K562 (cell line): ENCODE results near the gene SRCAP. TPM values are rescaled to one million over a fixed set of nuclear protein-coding genes. Genes with fewer than 3 reads are reported as not detected.

Source experiments
- ELF1 ChIP-seq: fragments of 200-800 bp; sonication (Bioruptor generic); IDR thresholded peaks from 2 replicates; pipeline ENCODE4 v1.6.1; 2016; ENCODE audit warnings: missing genetic modification characterization, missing compliant biosample characterization
- ETV5 ChIP-seq: sonication (generic); formaldehyde crosslinking; IDR thresholded peaks from 2 replicates; pipeline ENCODE4 v1.4.0; 2020; ENCODE audit warnings: low read depth, mild to moderate bottlenecking, missing genetic modification reagents
- FOXJ3 ChIP-seq: sonication (generic); formaldehyde crosslinking; IDR thresholded peaks from 2 replicates; pipeline ENCODE4 v1.4.0; 2020; ENCODE audit warnings: mild to moderate bottlenecking, missing genetic modification reagents
- FOXP1 ChIP-seq: sonication (generic); formaldehyde crosslinking; IDR thresholded peaks from 2 replicates; pipeline ENCODE4 v1.8.0; 2022; ENCODE audit warnings: mild to moderate bottlenecking, missing genetic modification reagents
- MED1 ChIP-seq: sonication (generic); formaldehyde crosslinking; IDR thresholded peaks from 2 replicates; pipeline ENCODE4 v1.8.1; 2023; ENCODE audit warnings: missing genetic modification reagents, borderline replicate concordance
- POLR2H ChIP-seq: IDR thresholded peaks from 2 replicates; pipeline ENCODE4 v1.6.1; 2016; ENCODE audit warnings: missing genetic modification characterization, low read depth, mild to moderate bottlenecking, control low read depth, missing compliant biosample characterization, moderate library complexity
- RFX5 ChIP-seq: IDR thresholded peaks from 2 replicates; pipeline ENCODE4 v1.6.1; 2011; ENCODE audit warnings: low read depth, mild to moderate bottlenecking, improper control_type of control experiment, low read length
- SIN3B ChIP-seq: fragments of 450-650 bp; IDR thresholded peaks from 2 replicates; pipeline ENCODE4 v1.6.1; 2017; ENCODE audit warnings: low read depth, mild to moderate bottlenecking, moderate library complexity
- TFAM ChIP-seq: fragments of 250-450 bp; sonication (Bioruptor Pico); conservative IDR thresholded peaks from 2 replicates; pipeline ENCODE4 v1.5.0; 2021; ENCODE audit warnings: mild to moderate bottlenecking, moderate library complexity
- TSC22D4 ChIP-seq: fragments of 450-650 bp; IDR thresholded peaks from 2 replicates; pipeline ENCODE4 v1.6.1; 2016; ENCODE audit warnings: missing genetic modification characterization, missing biosample characterization, control low read depth
- YY1 ChIP-seq, 3 experiments: IDR thresholded peaks; 2 replicates each; pipeline ENCODE4 v1.6.1; 2011; ENCODE audit warnings: low read length in 2 of 3, mild to moderate bottlenecking in 2 of 3, moderate library complexity in 2 of 3, borderline replicate concordance in 1 of 3, control low read depth in 1 of 3, low read depth in 1 of 3; ENCODE audit not compliant: insufficient read depth in 3 of 3, insufficient replicate concordance in 2 of 3, control insufficient read depth in 1 of 3, insufficient read length in 1 of 3; ENCODE audit errors: extremely low read depth in 1 of 3
- ZKSCAN1 ChIP-seq: fragments of 150-350 bp; IDR thresholded peaks from 2 replicates; pipeline ENCODE4 v1.6.1; 2016; ENCODE audit warnings: low read depth, low read length
- ZNF695 ChIP-seq: fragments of 450-650 bp; formaldehyde crosslinking; IDR thresholded peaks from 2 replicates; pipeline ENCODE4 v1.4.0; 2020; ENCODE audit warnings: mild to moderate bottlenecking, moderate library complexity
- ZZZ3 ChIP-seq: fragments of 450-650 bp; IDR thresholded peaks from 2 replicates; pipeline ENCODE4 v1.6.1; 2016; ENCODE audit warnings: antibody characterized with exemption, mild to moderate bottlenecking, moderate library complexity
- polyA plus RNA-seq, 8 experiments: library from polyadenylated mRNA; depleted of rRNA in 4 of 8; stranded (reverse) in 5 of 8; unstranded in 3 of 8; fragments of >200 nt; fragmentation: Nextera tagmentation in 2 of 8; fragmentation: Illumina TruSeq in 1 of 8; extraction: Ambion mirVana in 2 of 8; extraction: Trizol in 1 of 8; gene quantifications; 2 replicates each; pipeline versions ENCODE4 v1.2.1 to v1.2.3, GENCODE V29; 2011 to 2014; ENCODE audit warnings: inconsistent platforms in 1 of 8, missing spikeins in 1 of 8
- total RNA-seq, 7 experiments: library from RNA; depleted of rRNA in 6 of 7; stranded (reverse); fragments of >200 nt in 6 of 7; fragmentation: Illumina TruSeq in 2 of 7; extraction: Trizol in 2 of 7; gene quantifications; 2 replicates each; pipeline versions ENCODE4 v1.2.1 to v1.2.3, GENCODE V29; 2011 to 2021; ENCODE audit warnings: low replicate concordance in 1 of 7
- TF ChIP-seq, protein P1 (sequence below): fragments of 250-450 bp; sonication (Bioruptor Pico); IDR thresholded peaks from 2 replicates; pipeline ENCODE4 v1.5.0; 2021; ENCODE audit warnings: mild to moderate bottlenecking, moderate library complexity
- TF ChIP-seq, protein P2 (sequence below): fragments of 250-450 bp; sonication (Bioruptor Pico); IDR thresholded peaks from 2 replicates; pipeline ENCODE4 v1.4.0; 2020; ENCODE audit warnings: mild to moderate bottlenecking, moderate library complexity
- TF ChIP-seq, protein P3 (sequence below): fragments of 250-450 bp; sonication (Bioruptor Pico); IDR thresholded peaks from 2 replicates; pipeline ENCODE4 v1.5.0; 2021
- TF ChIP-seq, protein P4 (sequence below), 2 experiments: fragments of 200-800 bp in 1 of 2; sonication (Bioruptor generic) in 1 of 2; sonication (generic) in 1 of 2; formaldehyde crosslinking in 1 of 2; IDR thresholded peaks in 1 of 2; conservative IDR thresholded peaks in 1 of 2; 2 replicates each; pipeline versions ENCODE4 v1.5.0 to v1.6.1; 2016 to 2020; ENCODE audit warnings: missing compliant biosample characterization in 1 of 2, missing genetic modification characterization in 1 of 2, missing genetic modification reagents in 1 of 2

SRCAP gene
- total and polyA plus RNA-seq, 9 of the 15 experiments (the other 6 are each of a cell fraction or from before 2014, with no cell fraction given), result 0.21 to 62.6 (median 5.8) TPM

DNA sequence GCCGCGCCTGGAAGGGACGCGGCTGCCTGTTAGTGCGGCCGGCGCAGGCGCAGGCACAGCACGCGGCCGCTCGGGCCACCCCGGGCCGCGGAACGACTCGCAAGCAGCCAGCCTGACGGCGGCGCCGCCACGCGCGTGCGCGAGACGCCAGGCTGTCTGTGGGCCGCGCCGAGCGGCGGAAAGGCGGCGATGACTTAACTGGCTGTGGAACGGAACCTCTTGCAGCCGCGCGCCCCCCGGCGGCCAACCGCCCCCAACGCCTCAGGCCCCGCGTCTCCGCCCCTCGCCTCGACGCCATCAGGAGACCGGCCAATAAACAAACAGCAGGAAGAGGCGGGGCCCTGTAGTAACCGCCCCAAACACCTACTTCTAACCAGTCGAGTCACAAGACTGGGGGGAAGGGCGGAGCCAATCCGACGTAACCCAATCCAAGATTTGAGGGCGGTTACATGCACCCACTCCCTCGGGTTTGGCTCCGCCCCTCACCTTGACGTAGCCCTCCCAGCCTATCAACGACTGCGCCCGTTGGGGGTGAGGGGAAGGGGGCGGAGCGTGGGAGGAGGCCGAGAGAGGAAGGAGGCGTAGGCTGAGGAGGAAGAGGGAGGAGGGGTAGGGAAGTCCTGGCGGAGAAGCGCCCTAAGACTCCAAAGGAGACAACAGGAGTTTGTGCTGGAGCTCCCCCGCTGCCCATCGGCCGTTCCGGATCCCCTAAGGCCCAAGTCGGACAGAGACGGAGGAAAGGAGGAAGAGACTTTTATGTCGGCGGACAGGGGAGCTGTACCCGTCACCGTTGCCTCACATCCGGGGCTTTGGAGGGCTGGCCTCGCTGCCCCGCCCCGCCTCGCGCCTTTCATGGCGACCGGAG, 40.9 kb upstream of the SRCAP start, which contains the start of gene FBRS (continued):
- TF ChIP-seq YY1 (IDR thresholded peaks at IDR 0.05; ENCODE audit: borderline replicate concordance in 1 of 3, control insufficient read depth in 1 of 3, extremely low read depth in 1 of 3, insufficient read depth in 3 of 3, insufficient read length in 1 of 3, insufficient replicate concordance in 2 of 3, low read depth in 1 of 3, low read length in 2 of 3) (peak in 2 of 3 experiments; percentile 79 to 86), FOXP1 (CRISPR knock-in tag) (peak; percentile 76; the same call in 1 of the 2 replicates), ELF1 (tag) (peak; percentile 85), RFX5 (no peak), MED1 (CRISPR knock-in tag) (no peak), ETV5 (peak; percentile 65), ZNF695 (CRISPR knock-in tag) (no peak), ZZZ3 (no peak), SIN3B (0 out of 2 replicates have a peak, but pooled peaks have one; percentile 32), TSC22D4 (no peak), POLR2H (tag) (peak; percentile 92), ZKSCAN1 (peak; percentile 74), TFAM (CRISPR knock-in tag) (no peak), FOXJ3 (CRISPR knock-in tag) (no peak)
- TF ChIP-seq, protein P1, sequence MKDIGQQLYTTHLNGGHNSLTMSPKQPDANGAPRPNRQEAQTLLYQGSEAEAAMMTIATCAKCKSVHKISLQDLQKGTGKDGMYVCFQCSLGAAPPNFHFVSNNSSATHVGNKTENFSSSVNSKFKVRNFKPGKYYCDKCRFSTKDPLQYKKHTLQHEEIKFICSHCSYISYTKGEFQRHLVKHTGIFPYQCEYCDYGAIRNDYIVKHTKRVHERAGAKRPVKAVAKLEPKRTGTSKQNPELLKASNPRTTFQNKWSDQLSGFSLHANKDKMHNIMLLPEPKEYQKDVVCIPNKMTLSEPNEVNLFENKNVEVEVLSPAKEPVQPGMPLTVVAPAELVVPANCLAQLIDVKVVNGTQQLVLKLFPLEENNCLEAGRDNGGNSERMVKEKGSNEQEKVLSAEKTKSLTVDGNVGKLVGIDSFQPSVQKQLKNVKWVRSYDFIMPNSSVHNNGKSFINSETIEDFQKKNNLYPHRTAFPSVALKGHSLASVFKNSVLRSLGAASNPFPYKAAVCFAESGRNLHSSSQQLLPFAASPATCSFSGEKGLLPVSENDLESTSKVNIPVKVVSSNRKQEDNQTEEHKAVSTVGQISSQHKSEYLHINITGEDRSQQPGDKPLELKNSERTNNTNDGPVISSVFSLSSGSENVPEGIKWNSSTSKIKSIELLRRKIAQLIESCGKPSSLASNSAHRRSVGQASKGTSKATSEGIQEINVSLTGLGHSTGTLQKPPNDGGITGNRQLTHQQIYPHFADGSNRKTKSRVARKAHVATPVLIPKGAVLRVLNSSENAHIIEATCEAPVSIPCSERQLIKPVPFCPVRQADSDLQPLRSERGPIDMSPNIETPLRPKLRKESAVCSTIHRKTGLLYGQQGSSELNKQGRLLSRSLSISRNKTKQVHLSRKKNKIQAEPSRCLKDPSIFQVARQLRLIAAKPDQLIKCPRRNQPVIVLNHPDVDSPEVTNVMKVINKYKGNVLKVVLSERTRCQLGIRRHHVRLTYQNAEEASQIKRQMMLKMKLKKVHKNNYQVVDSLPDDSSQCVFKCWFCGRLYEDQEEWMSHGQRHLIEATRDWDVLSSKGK (CRISPR knock-in tag), result no peak
- TF ChIP-seq, protein P2, sequence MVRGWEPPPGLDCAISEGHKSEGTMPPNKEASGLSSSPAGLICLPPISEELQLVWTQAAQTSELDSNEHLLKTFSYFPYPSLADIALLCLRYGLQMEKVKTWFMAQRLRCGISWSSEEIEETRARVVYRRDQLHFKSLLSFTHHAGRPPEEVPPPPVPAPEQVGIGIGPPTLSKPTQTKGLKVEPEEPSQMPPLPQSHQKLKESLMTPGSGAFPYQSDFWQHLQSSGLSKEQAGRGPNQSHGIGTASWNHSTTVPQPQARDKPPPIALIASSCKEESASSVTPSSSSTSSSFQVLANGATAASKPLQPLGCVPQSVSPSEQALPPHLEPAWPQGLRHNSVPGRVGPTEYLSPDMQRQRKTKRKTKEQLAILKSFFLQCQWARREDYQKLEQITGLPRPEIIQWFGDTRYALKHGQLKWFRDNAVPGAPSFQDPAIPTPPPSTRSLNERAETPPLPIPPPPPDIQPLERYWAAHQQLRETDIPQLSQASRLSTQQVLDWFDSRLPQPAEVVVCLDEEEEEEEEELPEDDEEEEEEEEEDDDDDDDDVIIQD, result no peak
- TF ChIP-seq, protein P3, sequence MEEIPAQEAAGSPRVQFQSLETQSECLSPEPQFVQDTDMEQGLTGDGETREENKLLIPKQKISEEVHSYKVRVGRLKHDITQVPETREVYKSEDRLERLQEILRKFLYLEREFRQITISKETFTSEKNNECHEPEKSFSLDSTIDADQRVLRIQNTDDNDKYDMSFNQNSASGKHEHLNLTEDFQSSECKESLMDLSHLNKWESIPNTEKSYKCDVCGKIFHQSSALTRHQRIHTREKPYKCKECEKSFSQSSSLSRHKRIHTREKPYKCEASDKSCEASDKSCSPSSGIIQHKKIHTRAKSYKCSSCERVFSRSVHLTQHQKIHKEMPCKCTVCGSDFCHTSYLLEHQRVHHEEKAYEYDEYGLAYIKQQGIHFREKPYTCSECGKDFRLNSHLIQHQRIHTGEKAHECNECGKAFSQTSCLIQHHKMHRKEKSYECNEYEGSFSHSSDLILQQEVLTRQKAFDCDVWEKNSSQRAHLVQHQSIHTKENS (CRISPR knock-in tag), result no peak
- TF ChIP-seq, protein P4, sequence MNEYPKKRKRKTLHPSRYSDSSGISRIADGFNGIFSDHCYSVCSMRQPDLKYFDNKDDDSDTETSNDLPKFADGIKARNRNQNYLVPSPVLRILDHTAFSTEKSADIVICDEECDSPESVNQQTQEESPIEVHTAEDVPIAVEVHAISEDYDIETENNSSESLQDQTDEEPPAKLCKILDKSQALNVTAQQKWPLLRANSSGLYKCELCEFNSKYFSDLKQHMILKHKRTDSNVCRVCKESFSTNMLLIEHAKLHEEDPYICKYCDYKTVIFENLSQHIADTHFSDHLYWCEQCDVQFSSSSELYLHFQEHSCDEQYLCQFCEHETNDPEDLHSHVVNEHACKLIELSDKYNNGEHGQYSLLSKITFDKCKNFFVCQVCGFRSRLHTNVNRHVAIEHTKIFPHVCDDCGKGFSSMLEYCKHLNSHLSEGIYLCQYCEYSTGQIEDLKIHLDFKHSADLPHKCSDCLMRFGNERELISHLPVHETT (CRISPR knock-in tag; conservative IDR thresholded peaks at IDR 0.05 in 1 of 2, IDR thresholded peaks at IDR 0.05 in 1 of 2), result peak in 1 of 2 experiments; percentile 86; a peak in 2 of 4 replicates
